Measurements from ENCODE around the gene PPP4R3A.

DNA sequence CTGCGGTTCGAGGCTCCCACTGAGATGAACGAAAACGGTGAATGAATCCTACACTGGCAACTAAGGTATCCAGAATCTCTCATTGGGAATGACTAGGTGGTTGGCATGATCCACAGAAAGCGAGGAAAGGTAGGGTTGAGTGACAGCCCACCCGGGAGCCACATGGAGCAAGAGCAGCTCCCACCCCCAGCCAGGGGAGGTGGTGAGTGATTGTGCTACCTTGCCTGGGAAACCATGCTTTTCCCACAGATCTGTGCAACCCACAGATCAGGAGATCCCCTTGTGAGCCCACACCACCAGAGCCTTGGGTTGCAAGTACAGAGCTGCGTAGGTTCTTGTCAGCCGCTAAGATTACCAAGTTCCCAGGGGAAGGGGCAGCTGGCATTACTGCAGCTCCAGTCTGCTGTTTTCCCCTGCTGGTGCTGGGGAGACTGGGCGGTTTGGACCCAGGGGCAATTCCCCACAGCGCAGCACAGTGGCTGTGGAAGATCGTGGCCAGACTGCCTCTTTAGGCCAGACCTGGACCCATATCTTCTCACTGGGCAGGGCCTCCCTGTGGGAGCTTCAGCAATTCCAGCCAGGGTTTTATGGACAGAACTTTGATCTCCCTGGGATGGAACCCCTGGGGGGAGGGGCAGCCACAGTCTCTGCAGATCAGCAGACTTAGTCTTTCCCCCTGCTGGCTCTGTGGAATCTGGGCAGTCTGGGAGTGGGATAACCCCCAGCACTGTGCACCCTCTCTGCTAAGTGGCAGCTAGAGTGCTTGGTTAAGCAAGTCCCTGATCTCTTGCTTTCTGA is 44.6 kb upstream of the PPP4R3A start:
- TF ChIP-seq POLR2A (IDR thresholded peaks at IDR 0.05; ENCODE audit: low read depth, low read length) (no peak), JUND (IDR thresholded peaks at IDR 0.05; ENCODE audit: low read depth, low read length) (no peak), SIX5 (IDR thresholded peaks at IDR 0.05; ENCODE audit: low read depth, low read length, severe bottlenecking) (no peak), TAF1 (IDR thresholded peaks at IDR 0.05; ENCODE audit: borderline replicate concordance, low read depth, low read length) (no peak), SIN3A (IDR thresholded peaks at IDR 0.05; ENCODE audit: low read depth, low read length) (no peak)
- TF ChIP-seq, protein P1, sequence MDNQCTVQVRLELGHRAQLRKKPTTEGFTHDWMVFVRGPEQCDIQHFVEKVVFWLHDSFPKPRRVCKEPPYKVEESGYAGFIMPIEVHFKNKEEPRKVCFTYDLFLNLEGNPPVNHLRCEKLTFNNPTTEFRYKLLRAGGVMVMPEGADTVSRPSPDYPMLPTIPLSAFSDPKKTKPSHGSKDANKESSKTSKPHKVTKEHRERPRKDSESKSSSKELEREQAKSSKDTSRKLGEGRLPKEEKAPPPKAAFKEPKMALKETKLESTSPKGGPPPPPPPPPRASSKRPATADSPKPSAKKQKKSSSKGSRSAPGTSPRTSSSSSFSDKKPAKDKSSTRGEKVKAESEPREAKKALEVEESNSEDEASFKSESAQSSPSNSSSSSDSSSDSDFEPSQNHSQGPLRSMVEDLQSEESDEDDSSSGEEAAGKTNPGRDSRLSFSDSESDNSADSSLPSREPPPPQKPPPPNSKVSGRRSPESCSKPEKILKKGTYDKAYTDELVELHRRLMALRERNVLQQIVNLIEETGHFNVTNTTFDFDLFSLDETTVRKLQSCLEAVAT (IDR thresholded peaks at IDR 0.05): no peak
- TF ChIP-seq, protein P2, sequence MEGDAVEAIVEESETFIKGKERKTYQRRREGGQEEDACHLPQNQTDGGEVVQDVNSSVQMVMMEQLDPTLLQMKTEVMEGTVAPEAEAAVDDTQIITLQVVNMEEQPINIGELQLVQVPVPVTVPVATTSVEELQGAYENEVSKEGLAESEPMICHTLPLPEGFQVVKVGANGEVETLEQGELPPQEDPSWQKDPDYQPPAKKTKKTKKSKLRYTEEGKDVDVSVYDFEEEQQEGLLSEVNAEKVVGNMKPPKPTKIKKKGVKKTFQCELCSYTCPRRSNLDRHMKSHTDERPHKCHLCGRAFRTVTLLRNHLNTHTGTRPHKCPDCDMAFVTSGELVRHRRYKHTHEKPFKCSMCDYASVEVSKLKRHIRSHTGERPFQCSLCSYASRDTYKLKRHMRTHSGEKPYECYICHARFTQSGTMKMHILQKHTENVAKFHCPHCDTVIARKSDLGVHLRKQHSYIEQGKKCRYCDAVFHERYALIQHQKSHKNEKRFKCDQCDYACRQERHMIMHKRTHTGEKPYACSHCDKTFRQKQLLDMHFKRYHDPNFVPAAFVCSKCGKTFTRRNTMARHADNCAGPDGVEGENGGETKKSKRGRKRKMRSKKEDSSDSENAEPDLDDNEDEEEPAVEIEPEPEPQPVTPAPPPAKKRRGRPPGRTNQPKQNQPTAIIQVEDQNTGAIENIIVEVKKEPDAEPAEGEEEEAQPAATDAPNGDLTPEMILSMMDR (IDR thresholded peaks at IDR 0.05 in 2 of 3, conservative IDR thresholded peaks at IDR 0.05 in 1 of 3; ENCODE audit: control insufficient read depth in 2 of 3, extremely low read depth in 1 of 3, insufficient read depth in 1 of 3, low read depth in 3 of 3, low read length in 3 of 3): no peak
- TF ChIP-seq, protein P3, sequence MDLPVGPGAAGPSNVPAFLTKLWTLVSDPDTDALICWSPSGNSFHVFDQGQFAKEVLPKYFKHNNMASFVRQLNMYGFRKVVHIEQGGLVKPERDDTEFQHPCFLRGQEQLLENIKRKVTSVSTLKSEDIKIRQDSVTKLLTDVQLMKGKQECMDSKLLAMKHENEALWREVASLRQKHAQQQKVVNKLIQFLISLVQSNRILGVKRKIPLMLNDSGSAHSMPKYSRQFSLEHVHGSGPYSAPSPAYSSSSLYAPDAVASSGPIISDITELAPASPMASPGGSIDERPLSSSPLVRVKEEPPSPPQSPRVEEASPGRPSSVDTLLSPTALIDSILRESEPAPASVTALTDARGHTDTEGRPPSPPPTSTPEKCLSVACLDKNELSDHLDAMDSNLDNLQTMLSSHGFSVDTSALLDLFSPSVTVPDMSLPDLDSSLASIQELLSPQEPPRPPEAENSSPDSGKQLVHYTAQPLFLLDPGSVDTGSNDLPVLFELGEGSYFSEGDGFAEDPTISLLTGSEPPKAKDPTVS (IDR thresholded peaks at IDR 0.05; ENCODE audit: low read depth, low read length): no peak
- TF ChIP-seq, protein P4, sequence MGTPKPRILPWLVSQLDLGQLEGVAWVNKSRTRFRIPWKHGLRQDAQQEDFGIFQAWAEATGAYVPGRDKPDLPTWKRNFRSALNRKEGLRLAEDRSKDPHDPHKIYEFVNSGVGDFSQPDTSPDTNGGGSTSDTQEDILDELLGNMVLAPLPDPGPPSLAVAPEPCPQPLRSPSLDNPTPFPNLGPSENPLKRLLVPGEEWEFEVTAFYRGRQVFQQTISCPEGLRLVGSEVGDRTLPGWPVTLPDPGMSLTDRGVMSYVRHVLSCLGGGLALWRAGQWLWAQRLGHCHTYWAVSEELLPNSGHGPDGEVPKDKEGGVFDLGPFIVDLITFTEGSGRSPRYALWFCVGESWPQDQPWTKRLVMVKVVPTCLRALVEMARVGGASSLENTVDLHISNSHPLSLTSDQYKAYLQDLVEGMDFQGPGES (IDR thresholded peaks at IDR 0.05): no peak

Data from GM12878 (cell line).